HAP-1 (cell line): ENCODE data around the gene MMP28.

ENCODE experiments used
- DNase-seq, 2 experiments: peaks; one replicate each; pipeline ENCODE4 v3.0.0-alpha.2; 2016 to 2020; ENCODE audit warnings: low spot score in 2 of 2
- H3K27me3 ChIP-seq: fragments of 250-450 bp; sonication (Bioruptor Pico); 2 replicates; pipeline ENCODE4 v1.5.1; 2020; ENCODE audit warnings: low read depth, mild to moderate bottlenecking, moderate library complexity
- H3K36me3 ChIP-seq: fragments of 250-450 bp; sonication (Bioruptor Pico); replicated peaks from 2 replicates; pipeline ENCODE4 v1.5.1; 2020; ENCODE audit warnings: mild to moderate bottlenecking
- H3K4me1 ChIP-seq: fragments of 250-450 bp; sonication (Bioruptor Pico); 2 replicates; pipeline ENCODE4 v1.5.1; 2020; ENCODE audit warnings: mild to moderate bottlenecking
- H3K4me3 ChIP-seq: fragments of 250-450 bp; sonication (Bioruptor Pico); 2 replicates; pipeline ENCODE4 v1.5.1; 2020; ENCODE audit warnings: mild to moderate bottlenecking, moderate library complexity
- H3K9me3 ChIP-seq: fragments of 250-450 bp; sonication (Bioruptor Pico); 2 replicates; pipeline ENCODE4 v1.5.1; 2020; ENCODE audit warnings: mild to moderate bottlenecking, moderate library complexity
- in situ Hi-C: fragments of 300-500 bp; cut with MboI; formaldehyde crosslinking; loops from 3 replicates; pipeline ENCODE4 v1.14.3; 2020; ENCODE audit warnings: low sequenced_read_pairs, inconsistent platforms, mixed read lengths

MMP28 gene

DNA sequence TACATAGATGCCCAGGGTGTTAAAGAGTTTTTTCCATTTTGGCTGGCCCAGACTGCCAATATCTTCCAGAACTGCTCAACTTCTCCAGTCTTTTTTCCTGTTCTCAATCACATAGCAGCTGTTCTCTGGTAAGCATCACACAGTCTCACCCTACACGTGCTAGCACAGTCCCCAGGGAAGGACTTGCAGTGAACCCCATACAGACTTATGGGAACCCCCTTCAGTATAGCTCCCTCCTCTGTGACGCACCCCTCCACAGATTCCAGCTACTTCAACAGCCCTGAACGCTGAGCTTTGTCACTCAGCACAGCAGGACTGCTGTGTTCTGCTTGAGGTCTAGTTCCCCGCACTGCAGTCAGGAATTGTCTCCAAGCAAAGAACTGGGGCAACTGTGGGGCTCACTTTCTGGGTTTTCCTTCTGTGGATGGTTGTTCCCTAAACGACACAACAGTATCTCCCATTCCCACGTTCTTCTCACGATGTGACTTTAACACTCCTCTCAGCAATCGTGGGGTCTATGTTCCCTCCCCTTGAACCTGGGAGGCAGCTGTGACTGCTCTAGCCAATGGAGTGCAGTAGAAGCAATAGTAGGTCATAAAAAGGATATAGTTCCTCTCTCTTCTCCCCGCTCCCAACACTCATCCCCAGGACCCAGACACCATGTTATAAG is 3.6 kb downstream of the MMP28 start:
- H3K36me3 ChIP-seq = no peaks in the 10 kb centered on the region
- no peak overlapping the region for H3K4me3 ChIP-seq
- DNase-seq = no peak
- no peaks in the 10 kb centered on the region for H3K4me1 ChIP-seq
- in situ Hi-C loops = no loop called here
- H3K27me3 ChIP-seq = peaks cover 24% of the 10 kb centered on the region
- no peaks in the 10 kb centered on the region for H3K9me3 ChIP-seq

GRCh38 chr17:35790841-35791240 is 4.6 kb downstream of the MMP28 start:
- Histone ChIP-seq H3K27me3 (peaks cover 17% of the 10 kb centered on the region), H3K4me3 (no peak overlapping the region), H3K36me3 (no peaks in the 10 kb centered on the region), H3K4me1 (no peaks in the 10 kb centered on the region), H3K9me3 (no peaks in the 10 kb centered on the region)
- in situ Hi-C loops = no loop called here
- no peak for DNase-seq

- H3K9me3 ChIP-seq = no peaks in the 10 kb centered on the region
- DNase-seq = no peak
- in situ Hi-C loops = no loop called here
- peaks cover 16% of the 10 kb centered on the region for H3K27me3 ChIP-seq
- no peak overlapping the region for H3K4me3 ChIP-seq
- no peaks in the 10 kb centered on the region for H3K4me1 ChIP-seq
- H3K36me3 ChIP-seq = no peaks in the 10 kb centered on the region
These were observed 6.7 kb downstream of the MMP28 start for GRCh38 chr17:35788477-35789368.

- in situ Hi-C loops = no loop called here
- Histone ChIP-seq H3K27me3 (peaks cover 8% of the 10 kb centered on the region), H3K36me3 (no peaks in the 10 kb centered on the region), H3K4me3 (no peak overlapping the region), H3K4me1 (no peaks in the 10 kb centered on the region), H3K9me3 (no peaks in the 10 kb centered on the region)
- no peak for DNase-seq
These were observed 8.5 kb downstream of the MMP28 start for GRCh38 chr17:35786941-35787432.

DNA sequence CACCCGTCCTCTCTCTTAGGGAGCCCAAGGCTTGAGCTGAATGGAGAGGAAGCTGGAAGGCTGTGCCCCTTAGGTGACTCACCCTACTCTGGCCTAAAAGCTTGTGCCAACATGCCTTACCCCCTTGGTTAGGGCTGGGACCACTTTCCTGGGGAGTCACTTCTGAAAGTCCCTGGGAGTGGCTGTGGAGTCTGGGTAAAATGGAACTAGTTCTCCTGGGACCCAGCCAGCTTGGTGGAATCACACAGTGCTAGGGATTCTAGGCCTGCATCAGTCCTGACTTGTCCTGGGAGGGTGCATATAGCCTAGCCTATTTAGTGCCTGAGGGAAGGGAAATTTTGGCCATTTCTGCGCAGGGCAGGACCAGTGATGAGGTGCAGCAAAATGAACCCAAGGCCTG is 10.5 kb downstream of the MMP28 start:
- in situ Hi-C loops = no loop called here
- H3K4me3 ChIP-seq = no peak overlapping the region
- H3K4me1 ChIP-seq = no peaks in the 10 kb centered on the region
- DNase-seq = no peak
- H3K27me3 ChIP-seq = peaks cover 16% of the 10 kb centered on the region
- no peaks in the 10 kb centered on the region for H3K9me3 ChIP-seq
- H3K36me3 ChIP-seq = no peaks in the 10 kb centered on the region

DNA sequence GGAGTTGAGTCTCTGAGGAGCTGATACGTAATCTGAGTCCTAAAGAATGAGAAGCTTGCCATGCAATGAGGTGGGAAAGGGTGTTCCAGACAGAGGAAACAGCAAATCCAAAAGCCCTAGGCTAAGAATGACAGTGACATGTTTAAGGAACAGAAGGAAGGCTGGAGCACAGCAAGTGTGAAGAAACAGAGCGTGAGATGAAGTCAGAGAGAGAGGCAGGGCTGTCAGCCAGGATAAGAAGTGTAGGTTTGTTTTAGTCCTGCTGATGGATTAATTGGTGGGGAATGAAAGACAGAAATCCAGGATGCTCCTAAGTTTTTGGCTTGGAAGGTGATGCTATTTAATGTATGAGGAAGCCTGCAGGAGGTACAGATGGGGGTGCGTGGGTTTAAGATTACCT is 14.5 kb downstream of the MMP28 start:
- Histone ChIP-seq H3K27me3 (peaks cover 12% of the 10 kb centered on the region), H3K36me3 (no peaks in the 10 kb centered on the region), H3K4me3 (no peak overlapping the region), H3K9me3 (no peaks in the 10 kb centered on the region), H3K4me1 (no peaks in the 10 kb centered on the region)
- no peak for DNase-seq
- in situ Hi-C loops = no loop called here

GRCh38 chr17:35778641-35779196 is 16.7 kb downstream of the MMP28 start:
- no peak for DNase-seq
- in situ Hi-C loops = no loop called here
- Histone ChIP-seq H3K4me3 (no peak overlapping the region), H3K27me3 (peaks cover 12% of the 10 kb centered on the region), H3K9me3 (no peaks in the 10 kb centered on the region), H3K36me3 (no peaks in the 10 kb centered on the region), H3K4me1 (no peaks in the 10 kb centered on the region)

GRCh38 chr17:35775583-35775982 is 19.9 kb downstream of the MMP28 start:
- Histone ChIP-seq H3K27me3 (peaks cover 3% of the 10 kb centered on the region; the same call in 1 of the 2 replicates), H3K36me3 (no peaks in the 10 kb centered on the region), H3K4me3 (no peak overlapping the region), H3K4me1 (no peaks in the 10 kb centered on the region), H3K9me3 (no peaks in the 10 kb centered on the region)
- DNase-seq = no peak
- in situ Hi-C loops = no loop called here

DNA sequence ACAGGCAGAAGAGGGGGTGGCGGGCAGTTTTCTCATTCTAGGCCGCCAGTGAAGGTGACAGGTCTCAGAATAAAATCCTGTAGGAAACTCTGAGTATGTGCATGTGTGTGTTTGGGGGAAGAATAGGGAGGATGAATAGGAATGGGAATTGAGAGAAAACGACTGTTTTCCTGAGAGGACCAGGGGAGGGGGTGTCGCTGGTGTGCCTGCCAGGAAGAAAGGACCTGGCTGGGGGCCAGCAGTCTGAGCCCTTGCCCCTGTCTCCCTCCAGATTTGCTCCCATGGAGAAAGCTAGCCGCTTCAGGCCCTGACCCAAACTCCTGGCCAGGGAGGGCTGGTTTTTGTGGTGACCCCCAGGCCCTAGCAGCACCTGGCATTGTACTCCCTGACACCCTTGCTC is 20.4 kb downstream of the MMP28 start:
- no peak for DNase-seq

DNA sequence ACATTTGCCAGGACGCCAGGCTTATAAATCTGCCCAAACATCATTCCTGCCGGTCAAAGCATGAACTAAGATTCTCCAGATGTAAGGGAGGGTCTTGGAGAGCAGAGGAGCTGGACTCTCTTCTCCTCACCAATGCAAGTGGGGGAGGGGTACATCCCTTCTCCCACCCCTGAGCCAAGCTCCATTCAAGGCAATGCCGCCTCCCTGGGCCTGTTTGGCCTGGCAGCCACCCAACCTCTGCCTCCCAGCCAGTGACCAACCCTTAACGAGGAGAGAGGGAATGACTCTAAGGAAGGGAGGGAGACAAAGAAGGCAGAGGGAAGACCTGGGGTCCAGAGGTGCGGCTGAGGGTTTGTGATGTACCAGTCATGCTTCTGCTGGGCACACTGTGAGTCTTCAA is 20.9 kb downstream of the MMP28 start:
- no peaks in the 10 kb centered on the region for H3K4me1 ChIP-seq
- no peaks in the 10 kb centered on the region for H3K27me3 ChIP-seq
- no peak overlapping the region for H3K4me3 ChIP-seq
- no peak for DNase-seq
- in situ Hi-C loops = no loop called here
- H3K36me3 ChIP-seq = no peaks in the 10 kb centered on the region
- H3K9me3 ChIP-seq = no peaks in the 10 kb centered on the region

More for the DNA sequence above, 20.4 kb downstream of the MMP28 start:
- no peak overlapping the region for H3K4me3 ChIP-seq
- no peaks in the 10 kb centered on the region for H3K4me1 ChIP-seq
- peaks cover under 1% of the 10 kb centered on the region; the same call in 1 of the 2 replicates for H3K27me3 ChIP-seq
- no peaks in the 10 kb centered on the region for H3K36me3 ChIP-seq
- H3K9me3 ChIP-seq = no peaks in the 10 kb centered on the region
- in situ Hi-C loops = no loop called here

DNA sequence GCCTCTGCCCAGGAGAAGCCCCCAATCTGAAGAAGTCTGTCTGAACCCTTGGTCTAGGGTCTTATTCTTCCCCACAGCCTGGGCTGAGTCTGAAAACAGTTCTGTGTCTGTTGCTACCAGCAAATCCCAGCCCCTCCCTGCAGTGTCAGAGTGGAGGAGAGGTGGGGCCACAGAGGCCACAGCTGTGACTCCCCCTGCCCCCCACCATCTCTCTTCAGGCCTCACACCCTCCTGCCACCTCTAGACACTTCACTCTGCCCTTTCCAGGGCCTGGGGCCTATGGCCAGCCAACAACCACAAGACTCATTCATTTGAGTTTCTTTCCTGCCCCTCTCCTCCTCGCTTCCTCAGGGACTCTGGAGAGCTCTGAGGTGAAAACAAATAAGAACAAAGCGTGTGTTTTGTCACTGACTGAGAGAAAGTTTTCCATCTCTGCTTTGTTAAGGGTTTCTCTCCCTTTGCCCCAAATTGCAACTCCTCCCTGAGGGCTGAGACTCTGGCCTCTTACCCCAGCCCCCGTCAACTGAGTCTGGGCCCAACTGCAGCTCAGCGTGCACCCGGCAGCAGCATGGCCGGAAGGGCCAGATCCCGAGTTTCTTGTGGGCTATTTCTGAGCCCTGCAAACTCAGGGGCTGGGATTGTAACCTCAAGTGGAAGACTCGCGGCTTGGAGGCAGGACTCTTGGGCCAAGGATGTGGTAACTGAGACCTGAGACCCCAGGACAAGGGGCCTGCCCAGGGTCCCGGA is 21.6 kb downstream of the MMP28 start:
- Histone ChIP-seq H3K4me3 (no peak overlapping the region), H3K27me3 (no peaks in the 10 kb centered on the region), H3K4me1 (no peaks in the 10 kb centered on the region), H3K36me3 (no peaks in the 10 kb centered on the region), H3K9me3 (no peaks in the 10 kb centered on the region)
- DNase-seq = no peak
- in situ Hi-C loops = no loop called here

DNA sequence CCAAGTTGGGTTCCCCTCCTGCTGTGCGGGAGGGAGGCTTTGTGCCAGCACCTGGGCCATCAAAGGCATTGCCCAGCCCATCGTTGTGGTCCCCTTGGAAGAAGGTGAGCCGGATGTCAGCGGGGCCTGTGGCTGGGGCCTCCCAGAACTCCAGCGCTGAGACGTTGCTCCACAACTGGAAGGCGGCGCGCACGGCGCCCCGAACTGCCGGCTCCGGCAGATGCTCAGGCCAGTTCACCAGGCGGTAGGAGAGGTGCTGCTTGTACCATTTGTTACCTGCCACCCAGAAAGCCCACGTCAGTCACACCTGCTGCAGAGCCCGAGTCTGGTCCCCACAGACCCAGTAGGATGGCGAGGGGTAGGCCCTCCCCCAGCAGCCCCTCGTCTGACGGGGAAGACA is 22.3 kb downstream of the MMP28 start:
- in situ Hi-C loops = no loop called here
- DNase-seq = no peak
- Histone ChIP-seq H3K4me3 (no peak overlapping the region), H3K36me3 (no peaks in the 10 kb centered on the region), H3K9me3 (no peaks in the 10 kb centered on the region), H3K4me1 (no peaks in the 10 kb centered on the region), H3K27me3 (no peaks in the 10 kb centered on the region)

- Histone ChIP-seq H3K36me3 (no peaks in the 10 kb centered on the region), H3K9me3 (no peaks in the 10 kb centered on the region), H3K4me3 (no peak overlapping the region), H3K27me3 (no peaks in the 10 kb centered on the region), H3K4me1 (no peaks in the 10 kb centered on the region)
- no peak for DNase-seq
- in situ Hi-C loops = no loop called here
These were observed 25.4 kb downstream of the MMP28 start for GRCh38 chr17:35769895-35770486.
